HG03103 (cell line): ENCODE data around the gene SPTBN5.

ENCODE experiments used
- ATAC-seq: cut with Tn5 transposase; IDR thresholded peaks from one replicate; pipeline ENCODE4 v1.9.1; 2021; ENCODE audit warnings: low read depth; ENCODE audit not compliant: unreplicated experiment

The SPTBN5 gene

GRCh38 chr15:41869770-41870688 is 23.8 kb downstream of the SPTBN5 start:
- no peak for ATAC-seq

- ATAC-seq = no peak
Observed at GRCh38 chr15:41868321-41868720, 25.5 kb downstream of the SPTBN5 start.

- no peak for ATAC-seq
Observed at GRCh38 chr15:41866872-41867579, 26.8 kb downstream of the SPTBN5 start.

GRCh38 chr15:41866263-41866703 is 27.6 kb downstream of the SPTBN5 start:
- no peak for ATAC-seq

- no peak for ATAC-seq
Observed at GRCh38 chr15:41865490-41866055, 28.3 kb downstream of the SPTBN5 start.

GRCh38 chr15:41862515-41863116 is 31.2 kb downstream of the SPTBN5 start:
- no peak for ATAC-seq

GRCh38 chr15:41861736-41862356 is 32.0 kb downstream of the SPTBN5 start:
- no peak for ATAC-seq

- ATAC-seq = no peak
Observed at GRCh38 chr15:41860049-41860828, 33.6 kb downstream of the SPTBN5 start.

- no peak for ATAC-seq
Observed at GRCh38 chr15:41858756-41859155, 35.1 kb downstream of the SPTBN5 start.

- no peak for ATAC-seq
Observed at GRCh38 chr15:41857316-41857715, 36.5 kb downstream of the SPTBN5 start.

GRCh38 chr15:41856716-41857115 is 37.1 kb downstream of the SPTBN5 start:
- no peak for ATAC-seq

GRCh38 chr15:41856262-41856661 is 37.6 kb downstream of the SPTBN5 start:
- no peak for ATAC-seq

GRCh38 chr15:41855261-41855961 is 38.4 kb downstream of the SPTBN5 start:
- ATAC-seq = no peak

- ATAC-seq = no peak
Observed at GRCh38 chr15:41854443-41854842, 39.4 kb downstream of the SPTBN5 start.

GRCh38 chr15:41853831-41854230 is 40.0 kb downstream of the SPTBN5 start:
- no peak for ATAC-seq

GRCh38 chr15:41852736-41853590 is 40.9 kb downstream of the SPTBN5 start:
- no peak for ATAC-seq

- ATAC-seq = no peak
Observed at GRCh38 chr15:41851755-41852370, 42.0 kb downstream of the SPTBN5 start.

GRCh38 chr15:41851167-41851523 is 42.7 kb downstream of the SPTBN5 start:
- no peak for ATAC-seq
